Cardiac septum (tissue), 1 donor: ENCODE results near the gene TJAP1. TPM values are rescaled to one million over a fixed set of nuclear protein-coding genes. Genes with fewer than 3 reads are reported as not detected.
"Not testable (repeated sequence)": the region's sequence is repeated elsewhere in the genome, so short reads cannot be mapped to it uniquely, and the experiment has no call there.

Source experiments
- DNase-seq: peaks from one replicate; pipeline ENCODE4 v3.0.0-alpha.2; 2020; ENCODE audit warnings: low spot score
- intact Hi-C: fragments of 100-400 bp; cut with DNase I; formaldehyde crosslinking; loops from one replicate; pipeline ENCODE4 v1.14.0; 2022
- microRNA-seq: library from miRNA; unstranded; fragments of <30 nt; microRNA quantifications from one replicate; pipeline ENCODE4 v1.2.0, GENCODE V29; 2020
- total RNA-seq: library from RNA; stranded (reverse); fragmentation: NEBNext Ultra II Directional; extraction: Animal tissue kit (Norgen Biotek cat#: 25700); gene quantifications from one replicate; pipeline ENCODE4 v1.2.1, GENCODE V29; 2021
- donor health status: DM: no; HTN: no; CAD: no.

Gene TJAP1
- total RNA-seq, 1 donor from 2014 or later: 25.1 TPM

DNA sequence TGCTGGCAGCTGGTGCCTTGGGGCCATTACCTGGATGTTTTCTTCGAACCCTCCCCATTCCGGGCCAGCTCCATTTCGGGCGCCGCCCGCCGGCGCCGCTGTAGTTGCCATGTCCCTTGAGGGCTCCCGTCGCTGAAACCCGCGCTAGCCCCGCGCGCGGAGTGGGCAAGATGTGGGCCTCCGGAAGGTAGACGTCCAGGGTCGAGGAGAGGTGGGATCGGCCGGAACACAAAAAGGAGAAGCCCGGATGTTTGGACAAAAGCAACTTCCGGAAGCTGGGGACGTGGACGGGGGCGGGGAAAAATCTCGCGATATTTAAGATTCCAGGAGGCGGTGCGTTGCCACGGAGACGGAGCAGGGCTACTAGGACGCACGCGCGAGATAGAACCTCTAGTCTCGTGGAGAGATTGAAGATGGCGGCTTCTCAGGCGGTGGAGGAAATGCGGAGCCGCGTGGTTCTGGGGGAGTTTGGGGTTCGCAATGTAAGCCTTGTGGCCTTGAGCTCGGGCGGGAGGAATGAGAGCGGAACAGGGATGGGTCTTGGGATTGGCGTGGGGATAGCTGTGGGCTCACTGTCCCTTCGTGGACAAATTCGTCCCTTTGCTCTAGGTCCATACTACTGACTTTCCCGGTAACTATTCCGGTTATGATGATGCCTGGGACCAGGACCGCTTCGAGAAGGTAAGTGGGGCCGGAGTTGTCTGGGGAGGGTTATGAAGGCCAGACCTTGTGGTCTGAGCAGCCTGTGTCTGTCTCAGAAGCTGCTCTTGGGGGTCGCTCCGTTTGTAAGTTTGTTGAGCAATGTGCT lies 39.5 kb downstream of the TJAP1 start, which contains the start of the genes POLR1C and YIPF3:
Gene POLR1C (plus strand): TSS at position 393 of the 808 bp plus-strand sequence. CDS start 21 bp downstream, at position 414.
Gene YIPF3 (minus strand): TSS at position 230 of the 808 bp plus-strand sequence. CDS start 119 bp downstream, at position 111.
- peak; percentile 98 for DNase-seq
- intact Hi-C loops: loop anchor here (5.0 kb wide), 1 partner anchor 60 kb away; the partner anchor contains the start of genes POLH and XPO5

DNA sequence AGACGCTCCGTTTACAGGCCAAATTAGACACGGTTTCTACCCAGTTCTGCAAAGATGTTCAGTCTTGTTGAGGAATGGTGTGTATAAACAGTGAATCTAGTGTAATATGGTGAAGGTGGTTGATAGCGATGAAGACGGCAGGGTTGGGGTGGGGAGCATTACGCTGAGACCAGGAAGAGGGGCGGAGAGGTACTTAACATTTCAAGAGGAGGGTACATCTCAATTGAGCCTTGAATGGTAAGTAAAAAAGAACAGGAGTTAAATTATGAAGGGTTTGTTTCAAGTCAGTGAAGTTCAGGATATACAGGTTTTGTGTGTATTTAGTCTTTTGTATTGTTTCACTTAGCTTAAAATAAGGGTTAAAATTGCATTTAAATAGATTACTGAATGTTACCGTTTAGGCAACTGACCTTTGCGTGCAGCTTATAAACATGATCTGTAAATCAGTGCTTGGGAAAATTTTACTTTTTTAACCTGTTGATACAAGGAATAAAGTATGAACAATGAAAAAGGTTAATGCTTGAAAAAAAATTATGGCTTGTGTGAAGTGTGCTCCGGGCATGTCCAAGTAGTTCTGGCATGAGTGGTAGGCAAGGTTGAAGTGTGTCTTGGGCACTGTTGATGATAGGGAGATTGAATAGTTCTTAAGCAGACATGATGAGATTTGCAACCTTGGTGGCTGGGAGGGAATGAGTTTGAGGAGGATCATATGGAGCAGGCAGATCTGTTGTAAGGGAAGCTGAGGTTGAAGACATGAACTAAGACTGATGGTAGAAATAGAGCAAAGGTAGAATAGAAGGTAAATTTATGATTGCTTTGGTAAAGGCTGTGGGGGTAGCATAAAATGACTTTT lies 40.4 kb downstream of the TJAP1 start:
- no peak for DNase-seq
- intact Hi-C loops: loop anchor here (5.0 kb wide), 1 partner anchor 60 kb away; the partner anchor contains the start of genes POLH and XPO5

DNA sequence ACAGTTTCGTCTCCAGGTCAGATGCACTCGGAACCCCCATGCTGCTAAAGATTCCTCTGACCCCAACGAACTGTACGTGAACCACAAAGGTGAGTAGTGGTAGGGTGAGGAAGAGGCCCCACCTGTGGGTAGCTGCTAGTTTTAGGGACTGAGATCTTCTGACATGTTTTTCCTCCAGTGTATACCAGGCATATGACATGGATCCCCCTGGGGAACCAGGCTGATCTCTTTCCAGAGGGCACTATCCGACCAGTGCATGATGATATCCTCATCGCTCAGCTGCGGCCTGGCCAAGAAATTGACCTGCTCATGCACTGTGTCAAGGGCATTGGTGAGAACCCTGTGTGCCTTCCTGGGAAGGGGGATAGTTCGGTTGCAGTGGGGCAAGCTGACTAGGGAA lies 42.7 kb downstream of the TJAP1 start:
- intact Hi-C loops: no loop called here
- DNase-seq: no peak

DNA sequence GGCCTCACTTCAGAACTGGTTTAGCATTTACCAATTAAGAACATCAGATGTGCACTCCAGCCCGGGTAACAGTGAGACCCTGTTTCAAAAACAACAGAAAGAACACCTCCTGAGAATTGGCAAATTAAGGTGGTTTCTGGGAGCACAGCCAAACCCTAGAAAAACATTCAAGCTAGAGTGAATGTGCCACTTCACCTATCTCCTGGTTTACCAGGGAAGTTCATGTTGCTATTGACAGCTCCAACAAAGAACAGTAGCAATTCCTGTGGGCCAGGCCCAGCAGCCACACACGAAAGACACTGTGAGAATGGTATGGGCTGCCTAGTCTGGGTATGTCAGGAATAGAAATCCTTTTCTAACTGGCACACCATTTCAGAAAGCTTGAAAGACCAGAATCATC lies 44.5 kb downstream of the TJAP1 start:
- DNase-seq: no peak
- intact Hi-C loops: no loop called here

DNA sequence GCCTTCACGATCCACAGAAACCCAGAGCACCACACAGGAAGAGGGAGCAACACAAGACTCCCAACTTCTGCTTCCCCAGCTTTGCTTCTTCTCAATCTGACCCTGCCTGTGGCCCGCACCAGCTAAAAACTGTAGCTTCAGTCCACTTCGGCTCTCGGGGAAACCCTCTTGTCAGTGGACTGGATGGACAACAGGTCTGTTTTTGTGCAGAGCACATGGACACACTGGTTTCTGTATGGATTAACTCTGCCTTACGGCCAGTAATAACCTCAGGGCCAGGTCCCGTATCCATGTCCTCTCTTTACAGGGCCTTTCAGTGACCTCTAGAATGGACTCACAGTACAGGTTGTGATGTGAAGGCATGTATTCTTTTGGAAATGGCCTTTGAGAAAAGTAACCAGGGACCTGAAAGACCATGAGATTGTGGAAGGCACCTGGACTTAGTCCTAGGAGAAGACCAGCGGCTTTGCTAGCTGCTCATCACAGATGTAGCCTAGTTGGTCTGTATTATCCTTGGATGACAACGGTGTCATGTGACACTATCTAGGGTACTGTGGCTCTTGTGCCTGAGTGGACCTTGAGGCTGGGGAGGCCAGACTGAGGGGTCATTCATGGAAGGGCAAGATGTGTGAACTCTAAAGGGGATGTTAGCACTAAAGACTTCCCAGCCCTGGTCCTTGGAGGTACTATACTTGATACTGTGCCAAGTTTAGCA lies 45.3 kb downstream of the TJAP1 start:
- intact Hi-C loops: no loop called here

DNA sequence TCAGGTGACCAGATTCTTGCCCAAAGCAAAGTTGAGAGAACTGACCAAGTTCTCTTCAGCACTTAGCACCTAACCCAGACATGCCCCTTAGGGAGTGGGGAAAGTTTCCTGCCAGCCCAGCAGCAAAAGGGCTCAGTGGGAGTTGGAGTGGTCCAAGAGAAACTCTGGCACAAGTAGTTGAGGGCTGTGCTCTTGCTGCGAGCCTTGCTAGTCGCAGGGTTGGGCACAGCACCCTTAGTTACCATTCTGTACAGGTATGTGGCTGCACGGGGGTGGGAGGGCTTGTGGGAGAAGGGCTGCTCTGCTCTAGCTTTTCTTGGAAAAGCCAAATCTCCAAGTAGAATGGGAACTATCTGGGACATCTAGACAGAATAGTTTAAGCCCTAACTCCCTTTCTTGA lies 45.9 kb downstream of the TJAP1 start:
- intact Hi-C loops: no loop called here

More for the DNA sequence above, 45.3 kb downstream of the TJAP1 start:
- no peak for DNase-seq

DNA sequence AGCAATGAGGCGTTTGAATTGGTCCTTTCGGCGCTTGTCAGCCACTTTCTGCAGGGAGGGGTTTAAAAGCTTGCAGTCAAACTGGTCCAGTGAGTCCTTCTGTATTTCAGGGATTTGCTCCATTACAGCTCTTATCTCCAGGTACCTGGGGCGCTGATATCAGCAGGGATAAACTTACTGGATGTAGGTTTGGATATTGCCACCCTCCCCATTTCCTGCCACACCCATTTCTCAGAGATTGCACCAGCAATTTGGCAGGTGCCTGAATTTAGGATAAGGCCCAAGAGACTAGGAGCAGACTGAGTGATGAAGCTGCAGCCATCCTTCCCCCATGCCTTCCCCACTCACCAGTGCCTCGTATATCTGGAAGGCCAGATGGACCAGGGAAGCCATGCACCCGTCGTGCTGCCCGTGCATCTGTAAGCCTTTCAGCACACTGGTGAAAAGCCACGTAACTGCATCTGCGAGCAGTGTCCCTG lies 47.2 kb downstream of the TJAP1 start:
- intact Hi-C loops: no loop called here
- DNase-seq: no peak

More for the DNA sequence above, 45.9 kb downstream of the TJAP1 start:
- no peak for DNase-seq

DNA sequence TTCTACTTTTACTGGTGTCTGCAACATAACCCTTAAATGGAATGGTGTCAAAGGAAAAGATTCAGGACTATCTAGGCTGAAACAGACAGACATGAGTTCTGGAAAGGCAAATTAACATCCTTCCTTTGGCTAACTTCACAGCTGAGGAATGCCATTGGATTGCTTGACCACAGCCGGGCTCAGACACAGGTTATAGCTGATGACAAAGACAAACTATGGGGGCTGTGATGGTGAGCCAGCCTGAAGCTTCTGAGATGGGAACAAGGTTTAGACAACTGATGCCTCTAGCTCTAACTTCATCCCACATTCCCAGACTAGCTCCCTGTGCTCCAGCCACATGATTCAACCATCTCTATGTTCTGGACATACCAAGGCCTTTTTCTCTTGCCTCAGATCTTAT lies 54.8 kb downstream of the TJAP1 start:
- no peak for DNase-seq
- intact Hi-C loops: no loop called here

DNA sequence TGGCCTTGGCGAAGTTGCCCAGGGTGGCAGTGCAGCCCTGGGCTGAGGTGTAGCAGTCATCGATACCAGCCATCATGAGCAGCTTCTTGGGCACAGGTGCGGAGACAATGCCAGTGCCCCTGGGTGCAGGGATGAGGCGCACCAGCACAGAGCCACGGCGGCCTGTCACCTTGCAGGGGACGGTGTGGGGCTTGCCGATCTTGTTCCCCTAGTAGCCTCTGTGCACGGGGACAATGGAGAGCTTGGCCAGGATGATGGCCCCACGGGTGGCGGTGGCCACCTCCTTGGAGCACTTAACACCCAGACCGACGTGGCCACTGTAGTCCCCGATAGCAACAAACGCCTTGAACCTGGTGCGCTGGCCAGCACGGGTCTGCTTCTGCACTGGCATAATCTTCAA lies 61.6 kb downstream of the TJAP1 start:
- intact Hi-C loops, DNase-seq: not testable (repeated sequence)

DNA sequence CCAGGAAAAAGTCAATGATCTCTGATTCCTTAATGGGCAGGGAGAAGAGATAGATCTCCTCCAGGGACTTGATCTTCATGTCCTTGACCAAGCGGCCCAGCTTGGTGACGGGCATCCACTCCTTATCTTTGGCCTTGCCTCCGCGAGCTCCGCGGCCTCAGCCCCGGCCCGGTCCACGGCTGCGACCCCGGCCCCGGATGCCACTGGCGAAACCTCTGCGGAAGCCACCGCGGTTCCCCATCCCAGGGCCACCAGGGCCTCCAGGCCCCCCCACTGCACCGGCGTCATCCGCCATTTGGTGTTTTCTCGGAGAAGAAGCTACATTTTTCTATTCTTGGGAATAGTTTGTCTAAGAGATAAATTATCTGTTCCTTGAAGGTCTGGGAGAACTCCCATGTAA lies 62.0 kb downstream of the TJAP1 start:
- DNase-seq, intact Hi-C loops: not testable (repeated sequence)

DNA sequence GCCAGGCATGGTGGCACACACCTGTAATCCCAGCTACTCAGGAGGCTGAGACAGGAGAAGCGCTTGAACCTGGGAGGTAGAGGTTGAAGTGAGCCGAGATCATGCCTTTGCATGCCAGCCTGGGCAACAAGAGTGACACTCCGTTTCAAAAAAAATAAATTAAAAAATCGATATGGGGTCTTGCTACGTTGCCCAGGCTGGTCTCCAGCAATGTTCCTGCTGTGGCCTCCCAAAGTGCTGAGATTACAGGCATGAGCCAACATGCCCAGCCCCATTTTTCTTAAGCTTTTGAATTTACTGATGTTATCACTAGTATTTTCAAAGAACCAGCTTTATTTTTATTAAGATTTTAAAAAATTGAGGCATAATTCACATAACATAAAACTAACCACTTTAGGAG lies 63.1 kb downstream of the TJAP1 start:
- no peak for DNase-seq
- intact Hi-C loops: no loop called here

DNA sequence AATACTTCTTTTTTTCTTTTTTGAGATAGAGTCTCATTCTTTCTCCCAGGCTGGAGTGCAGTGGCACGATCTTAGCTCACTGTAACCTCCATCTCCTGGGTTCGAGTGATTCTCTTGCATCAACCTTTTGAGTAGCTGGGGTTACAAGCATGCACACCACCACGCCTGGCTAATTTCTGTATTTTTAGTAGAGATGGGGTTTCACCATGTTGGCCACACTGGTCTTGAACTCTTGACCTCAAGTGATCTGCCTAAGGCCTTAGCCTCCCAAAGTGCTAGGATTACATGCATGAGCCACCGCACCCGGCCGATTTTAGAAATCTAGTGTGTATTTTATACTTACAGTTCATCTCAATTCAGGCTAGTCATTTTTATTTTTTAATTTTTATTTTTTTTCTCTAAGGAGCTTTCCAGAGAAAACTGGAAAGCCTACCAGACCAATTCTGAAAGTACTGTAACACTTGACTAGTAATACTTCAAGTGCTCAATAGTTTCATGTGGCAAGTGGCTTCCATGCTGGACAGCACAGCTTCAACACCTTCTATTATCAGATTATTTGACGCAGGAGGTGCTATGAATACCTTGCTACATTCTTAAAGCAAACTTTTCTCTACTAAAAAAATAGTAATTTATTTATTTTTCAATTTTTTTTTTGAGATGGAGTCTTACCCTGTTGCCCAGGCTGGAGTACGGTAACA lies 64.6 kb downstream of the TJAP1 start:
- no peak for DNase-seq
- intact Hi-C loops: no loop called here

DNA sequence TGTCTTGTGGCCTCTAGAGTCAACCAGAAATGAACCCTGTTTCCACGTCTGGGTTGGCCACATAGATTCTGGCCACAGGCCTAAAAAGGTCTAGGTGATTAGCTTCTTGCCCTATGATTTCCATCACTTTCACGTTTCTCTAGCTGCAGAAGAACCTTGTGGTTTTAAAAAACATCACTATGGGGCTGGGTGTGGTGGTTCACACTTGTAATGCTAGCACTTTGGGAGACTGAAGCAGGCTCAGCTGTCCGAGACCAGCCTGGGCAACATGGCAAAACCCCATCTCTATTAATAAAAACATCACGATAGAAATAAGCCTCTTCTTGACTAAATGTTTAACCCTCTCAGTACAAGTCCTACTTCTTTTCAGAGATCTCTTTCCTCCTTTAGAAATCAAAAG lies 67.1 kb downstream of the TJAP1 start:
- DNase-seq: no peak
- intact Hi-C loops: no loop called here

DNA sequence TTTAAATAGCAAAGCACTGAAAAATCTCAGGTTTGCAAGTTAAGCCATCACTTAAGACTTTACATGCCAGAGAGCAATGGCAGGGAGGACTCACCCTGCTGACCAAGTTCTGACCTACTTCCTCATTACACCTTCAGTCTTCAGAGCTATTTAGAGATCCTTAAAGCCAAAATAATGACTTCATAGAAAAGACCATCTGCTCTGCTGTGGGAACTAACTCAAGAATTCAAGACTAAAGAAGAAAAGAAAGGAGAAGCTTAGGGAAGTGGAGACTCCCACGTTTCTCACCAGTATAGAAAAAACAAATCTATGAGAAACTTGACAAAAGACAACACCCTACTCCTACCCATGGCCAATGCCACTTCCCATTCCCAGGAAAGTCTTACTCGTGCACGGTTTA lies 69.9 kb downstream of the TJAP1 start:
- DNase-seq: no peak
- intact Hi-C loops: no loop called here

Small RNAs within 50 kb of the gene (microRNA-seq; reads per million reads assigned to microRNA genes)
- gene MIR6780B: not detected

Other genes starting within 250 kb of the TJAP1 start
- 23.2 TPM for gene DNPH1, start 248.1 kb upstream of the TJAP1 start, total RNA-seq
- gene TTBK1, start 234.1 kb upstream of the TJAP1 start, total RNA-seq: 0.35 TPM
- not detected for gene SLC22A7, start 179.3 kb upstream of the TJAP1 start, total RNA-seq
- gene CRIP3, start 168.7 kb upstream of the TJAP1 start, total RNA-seq: 11.2 TPM
- gene ZNF318, start 107.9 kb upstream of the TJAP1 start, total RNA-seq: 13.8 TPM
- 9.3 TPM for gene ABCC10, start 50.0 kb upstream of the TJAP1 start, total RNA-seq
- gene DLK2, start 22.0 kb upstream of the TJAP1 start, total RNA-seq: 2.9 TPM
- 1.5 TPM for gene LRRC73, start 32.8 kb downstream of the TJAP1 start, total RNA-seq
- gene YIPF3, start 39.4 kb downstream of the TJAP1 start, total RNA-seq: 65.7 TPM
- gene POLR1C, start 39.5 kb downstream of the TJAP1 start, total RNA-seq: 14.8 TPM
- gene XPO5, start 98.5 kb downstream of the TJAP1 start, total RNA-seq: 20.3 TPM
- 9.8 TPM for gene POLH, start 98.6 kb downstream of the TJAP1 start, total RNA-seq
- 27.9 TPM for gene GTPBP2, start 151.7 kb downstream of the TJAP1 start, total RNA-seq
- 25.5 TPM for gene MAD2L1BP, start 158.3 kb downstream of the TJAP1 start, total RNA-seq
- 0.24 TPM for gene RSPH9, start 167.5 kb downstream of the TJAP1 start, total RNA-seq
- 38.4 TPM for gene MRPS18A, start 210.2 kb downstream of the TJAP1 start, total RNA-seq